SJSA1 (cell line): ENCODE results near the gene TSPEAR. TPM values are rescaled to one million over a fixed set of nuclear protein-coding genes. Genes with fewer than 3 reads are reported as not detected.
"Not testable (repeated sequence)": the region's sequence is repeated elsewhere in the genome, so short reads cannot be mapped to it uniquely, and the experiment has no call there.

Experiments
- DNase-seq, 2 experiments: peaks; one replicate each; pipeline ENCODE4 v3.0.0-alpha.2; 2015 to 2020; ENCODE audit warnings: low spot score in 2 of 2, low read depth in 1 of 2
- H3K27ac ChIP-seq: fragments of 250-450 bp; sonication (Bioruptor Pico); 2 replicates; pipeline ENCODE4 v1.5.1; 2020; ENCODE audit warnings: mild to moderate bottlenecking, moderate library complexity
- H3K27me3 ChIP-seq: fragments of 250-450 bp; sonication (Bioruptor Pico); replicated peaks from 2 replicates; pipeline ENCODE4 v1.5.1; 2020; ENCODE audit warnings: mild to moderate bottlenecking, moderate library complexity
- H3K36me3 ChIP-seq: fragments of 250-450 bp; sonication (Bioruptor Pico); 2 replicates; pipeline ENCODE4 v1.5.1; 2020; ENCODE audit warnings: mild to moderate bottlenecking
- H3K4me1 ChIP-seq: fragments of 250-450 bp; sonication (Bioruptor Pico); replicated peaks from 2 replicates; pipeline ENCODE4 v1.6.1; 2021; ENCODE audit warnings: mild to moderate bottlenecking
- H3K4me3 ChIP-seq: fragments of 250-450 bp; sonication (Bioruptor Pico); 2 replicates; pipeline ENCODE4 v1.5.1; 2020; ENCODE audit warnings: mild to moderate bottlenecking
- H3K9me3 ChIP-seq: fragments of 250-450 bp; sonication (Bioruptor Pico); replicated peaks from 2 replicates; pipeline ENCODE4 v1.5.1; 2020; ENCODE audit warnings: mild to moderate bottlenecking
- total RNA-seq: library from RNA; depleted of rRNA; stranded (reverse); fragments of >200 nt; shearing (Covaris generic); gene quantifications from 2 replicates; pipeline ENCODE4 v1.2.3, GENCODE V29; 2014

Gene TSPEAR
- total RNA-seq, 1 experiment from 2014 or later: not detected

- not testable (repeated sequence) for DNase-seq, H3K4me1 ChIP-seq, H3K9me3 ChIP-seq, H3K27ac ChIP-seq, H3K36me3 ChIP-seq, H3K4me3 ChIP-seq, H3K27me3 ChIP-seq
These were observed 208.1 kb downstream of the TSPEAR start for GRCh38 chr21:44503006-44503889.

- no peaks in the 10 kb centered on the region for H3K9me3 ChIP-seq
- H3K4me1 ChIP-seq: no peaks in the 10 kb centered on the region
- H3K36me3 ChIP-seq: no peaks in the 10 kb centered on the region
- no peak overlapping the region for H3K27ac ChIP-seq
- no peak for DNase-seq
- no peaks in the 10 kb centered on the region; the same call in 1 of the 2 replicates for H3K27me3 ChIP-seq
- no peak overlapping the region for H3K4me3 ChIP-seq
These were observed 209.0 kb downstream of the TSPEAR start for GRCh38 chr21:44502171-44502958.

GRCh38 chr21:44500111-44500510 lies 211.3 kb downstream of the TSPEAR start:
- Histone ChIP-seq H3K36me3 (no peaks in the 10 kb centered on the region), H3K27me3 (no peaks in the 10 kb centered on the region), H3K4me3 (no peak overlapping the region), H3K4me1 (no peaks in the 10 kb centered on the region), H3K9me3 (0 out of 2 replicates have a peak, but pooled peaks cover 3% of the 10 kb centered on the region), H3K27ac (no peak overlapping the region)
- no peak for DNase-seq

GRCh38 chr21:44499631-44500030 lies 211.7 kb downstream of the TSPEAR start:
- Histone ChIP-seq H3K27me3 (no peaks in the 10 kb centered on the region), H3K36me3 (no peaks in the 10 kb centered on the region), H3K9me3 (0 out of 2 replicates have a peak, but pooled peaks cover 3% of the 10 kb centered on the region), H3K4me3 (no peak overlapping the region), H3K4me1 (no peaks in the 10 kb centered on the region), H3K27ac (no peak overlapping the region)
- DNase-seq: no peak

- H3K9me3 ChIP-seq: peaks cover 3% of the 10 kb centered on the region; the same call in 1 of the 2 replicates
- H3K27ac ChIP-seq: no peak overlapping the region
- DNase-seq: no peak
- H3K27me3 ChIP-seq: no peaks in the 10 kb centered on the region
- H3K4me3 ChIP-seq: no peak overlapping the region
- H3K36me3 ChIP-seq: no peaks in the 10 kb centered on the region
- H3K4me1 ChIP-seq: no peaks in the 10 kb centered on the region
These were observed 212.2 kb downstream of the TSPEAR start for GRCh38 chr21:44499211-44499560.

- Histone ChIP-seq H3K36me3 (no peaks in the 10 kb centered on the region), H3K4me1 (no peaks in the 10 kb centered on the region), H3K4me3 (no peak overlapping the region), H3K27me3 (no peaks in the 10 kb centered on the region), H3K9me3 (peaks cover 3% of the 10 kb centered on the region; the same call in 1 of the 2 replicates), H3K27ac (no peak overlapping the region)
- DNase-seq: no peak
These were observed 212.8 kb downstream of the TSPEAR start for GRCh38 chr21:44498280-44499210.

- H3K36me3 ChIP-seq: no peaks in the 10 kb centered on the region
- H3K27ac ChIP-seq: no peak overlapping the region
- DNase-seq: no peak
- no peak overlapping the region for H3K4me3 ChIP-seq
- H3K9me3 ChIP-seq: peaks cover 7% of the 10 kb centered on the region; the same call in 1 of the 2 replicates
- H3K4me1 ChIP-seq: no peaks in the 10 kb centered on the region
- H3K27me3 ChIP-seq: no peaks in the 10 kb centered on the region
These were observed 213.7 kb downstream of the TSPEAR start for GRCh38 chr21:44497703-44498126.

GRCh38 chr21:44496564-44497550 lies 214.5 kb downstream of the TSPEAR start:
- H3K27me3 ChIP-seq: no peaks in the 10 kb centered on the region
- H3K4me1 ChIP-seq: peaks cover 4% of the 10 kb centered on the region
- H3K27ac ChIP-seq: no peak overlapping the region
- peaks cover 16% of the 10 kb centered on the region; the same call in 1 of the 2 replicates for H3K9me3 ChIP-seq
- no peak overlapping the region for H3K4me3 ChIP-seq
- DNase-seq: no peak
- no peaks in the 10 kb centered on the region for H3K36me3 ChIP-seq

- H3K4me1 ChIP-seq: peaks cover 4% of the 10 kb centered on the region
- no peaks in the 10 kb centered on the region for H3K36me3 ChIP-seq
- H3K27me3 ChIP-seq: no peaks in the 10 kb centered on the region
- H3K9me3 ChIP-seq: peaks cover 17% of the 10 kb centered on the region; the same call in 1 of the 2 replicates
- DNase-seq: no peak
- H3K4me3 ChIP-seq: no peak overlapping the region
- H3K27ac ChIP-seq: no peak overlapping the region
These were observed 215.5 kb downstream of the TSPEAR start for GRCh38 chr21:44495611-44496563.

- DNase-seq: no peak
- no peaks in the 10 kb centered on the region for H3K27me3 ChIP-seq
- no peak overlapping the region for H3K27ac ChIP-seq
- H3K36me3 ChIP-seq: no peaks in the 10 kb centered on the region
- peaks cover 4% of the 10 kb centered on the region for H3K4me1 ChIP-seq
- H3K9me3 ChIP-seq: peaks cover 21% of the 10 kb centered on the region; the same call in 1 of the 2 replicates
- no peak overlapping the region for H3K4me3 ChIP-seq
These were observed 216.4 kb downstream of the TSPEAR start for GRCh38 chr21:44494956-44495355.

GRCh38 chr21:44494418-44494817 lies 217.0 kb downstream of the TSPEAR start:
- Histone ChIP-seq H3K4me1 (peaks cover 4% of the 10 kb centered on the region), H3K27ac (no peak overlapping the region), H3K27me3 (no peaks in the 10 kb centered on the region), H3K36me3 (no peaks in the 10 kb centered on the region), H3K4me3 (no peak overlapping the region), H3K9me3 (peaks cover 21% of the 10 kb centered on the region; the same call in 1 of the 2 replicates)
- DNase-seq: no peak
